Naive B cell (primary cell): Measurements from ENCODE around the gene TTC33. TPM values are rescaled to one million over a fixed set of nuclear protein-coding genes. Genes with fewer than 3 reads are reported as not detected.
"Not testable (repeated sequence)": the region's sequence is repeated elsewhere in the genome, so short reads cannot be mapped to it uniquely, and the experiment has no call there.

Experiments used
- ATAC-seq, 2 donors: fragments of 150-1000 bp; cut with Tn5 transposase; 2 replicates each; pipeline ENCODE4 v1.10.0; 2021; ENCODE audit warnings: low read depth in 2 of 2, mild to moderate bottlenecking in 2 of 2, moderate library complexity in 2 of 2
- DNase-seq: peaks from one replicate; pipeline ENCODE4 v3.0.0; 2022
- H3K27ac Mint-ChIP-seq, 6 donors: one replicate each; pipeline ENCODE4 v1.8.0; 2020 to 2022; ENCODE audit warnings: mild to moderate bottlenecking in 6 of 6, mixed read lengths in 6 of 6, moderate library complexity in 5 of 6, inconsistent platforms in 2 of 6
- H3K27me3 Mint-ChIP-seq, 3 donors: one replicate each; pipeline ENCODE4 v1.8.0; 2021 to 2022; ENCODE audit warnings: mixed read lengths in 3 of 3, mild to moderate bottlenecking in 1 of 3
- H3K36me3 Mint-ChIP-seq, 2 donors: one replicate each; pipeline ENCODE4 v1.8.0; 2020 to 2022; ENCODE audit warnings: mixed read lengths in 2 of 2, inconsistent platforms in 1 of 2, mild to moderate bottlenecking in 1 of 2
- H3K4me1 Mint-ChIP-seq, 3 donors: one replicate each; pipeline ENCODE4 v1.8.0; 2020 to 2022; ENCODE audit warnings: mixed read lengths in 3 of 3, inconsistent platforms in 1 of 3, mild to moderate bottlenecking in 1 of 3, moderate library complexity in 1 of 3
- H3K4me3 Mint-ChIP-seq, 8 donors: one replicate each; pipeline ENCODE4 v1.8.0; 2020 to 2022; ENCODE audit warnings: mild to moderate bottlenecking in 8 of 8, mixed read lengths in 8 of 8, moderate library complexity in 8 of 8, inconsistent platforms in 2 of 8
- H3K9me3 Mint-ChIP-seq, 7 donors: one replicate each; pipeline ENCODE4 v1.8.0; 2020 to 2022; ENCODE audit warnings: mixed read lengths in 7 of 7, mild to moderate bottlenecking in 5 of 7, inconsistent platforms in 2 of 7, moderate library complexity in 1 of 7
- polyA plus RNA-seq, 6 donors: library from polyadenylated mRNA; unstranded; fragments of 300-500 nt; fragmentation: Illumina TruSeq; gene quantifications; one replicate each; pipeline ENCODE4 v1.2.3, GENCODE V29; 2021; ENCODE audit warnings: low read depth in 6 of 6

Gene TTC33
- polyA plus RNA-seq, 6 donors from 2014 or later: 14.6 to 21.6 (median 18.9) TPM

DNA sequence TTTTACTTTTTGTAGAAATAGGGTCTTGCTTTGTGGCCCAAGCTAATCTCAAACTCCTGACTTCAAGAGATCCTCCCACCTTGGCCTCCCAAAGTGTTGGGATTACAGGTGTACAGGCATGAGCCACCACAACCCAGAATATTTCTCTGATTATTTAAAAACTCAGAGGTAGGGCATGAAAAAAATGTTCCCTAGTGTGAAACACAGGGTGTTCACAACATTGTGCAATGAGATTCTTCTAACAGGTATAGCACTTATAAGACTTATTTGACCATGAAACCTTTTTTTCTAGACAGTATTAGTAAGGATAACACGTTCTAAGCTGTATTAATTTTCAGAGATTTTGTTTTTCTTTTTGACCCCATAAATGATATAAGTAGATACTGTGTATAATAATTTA is 89.1 kb downstream of the TTC33 start:
- H3K27ac Mint-ChIP-seq: no peak overlapping the region
- H3K4me3 Mint-ChIP-seq: no peak overlapping the region
- peaks cover 0 to 5% (median 0%) of the 10 kb centered on the region in 7 donors for H3K9me3 Mint-ChIP-seq
- ATAC-seq (no peak), DNase-seq (no peak)
- no peaks in the 10 kb centered on the region for H3K36me3 Mint-ChIP-seq
- H3K27me3 Mint-ChIP-seq: no peaks in the 10 kb centered on the region
- peaks cover 5 to 13% (median 11%) of the 10 kb centered on the region in 3 donors for H3K4me1 Mint-ChIP-seq

- ATAC-seq (no peak), DNase-seq (no peak)
- no peaks in the 10 kb centered on the region for H3K27me3 Mint-ChIP-seq
Observed at GRCh38 chr5:40665635-40666298, 90.0 kb downstream of the TTC33 start.

DNA sequence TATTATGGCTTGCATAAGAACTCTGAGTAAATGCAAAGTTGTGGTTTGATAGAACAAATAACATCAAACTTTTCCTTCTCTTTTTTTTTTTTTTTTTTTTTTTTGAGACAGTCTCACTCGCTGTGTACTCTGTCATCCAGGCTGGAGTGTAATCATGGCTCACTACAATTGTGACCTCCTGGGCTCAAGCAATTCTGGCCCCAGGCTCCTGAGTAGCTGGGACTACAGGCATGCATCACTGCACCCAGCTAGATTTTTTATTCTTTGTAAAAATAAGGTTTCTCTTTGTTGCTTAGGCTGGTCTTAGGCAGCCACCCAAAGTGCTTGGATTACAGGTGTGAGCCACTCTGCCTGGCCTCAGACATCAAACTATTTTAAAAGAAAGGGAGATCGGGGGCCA is 95.0 kb downstream of the TTC33 start:
- H3K4me3 Mint-ChIP-seq: no peak overlapping the region
- H3K4me1 Mint-ChIP-seq: no peaks in the 10 kb centered on the region
- no peak for ATAC-seq
- H3K36me3 Mint-ChIP-seq: no peaks in the 10 kb centered on the region
- no peak for DNase-seq
- H3K9me3 Mint-ChIP-seq: peaks cover 0 to 5% (median 0%) of the 10 kb centered on the region in 7 donors
- no peak overlapping the region for H3K27ac Mint-ChIP-seq
- no peaks in the 10 kb centered on the region for H3K27me3 Mint-ChIP-seq

More at GRCh38 chr5:40665635-40666298, 90.0 kb downstream of the TTC33 start:
- Mint-ChIP-seq H3K4me3 (no peak overlapping the region), H3K36me3 (no peaks in the 10 kb centered on the region), H3K4me1 (peaks cover 5 to 13% (median 11%) of the 10 kb centered on the region in 3 donors), H3K9me3 (peaks cover 0 to 5% (median 0%) of the 10 kb centered on the region in 7 donors), H3K27ac (no peak overlapping the region)

DNA sequence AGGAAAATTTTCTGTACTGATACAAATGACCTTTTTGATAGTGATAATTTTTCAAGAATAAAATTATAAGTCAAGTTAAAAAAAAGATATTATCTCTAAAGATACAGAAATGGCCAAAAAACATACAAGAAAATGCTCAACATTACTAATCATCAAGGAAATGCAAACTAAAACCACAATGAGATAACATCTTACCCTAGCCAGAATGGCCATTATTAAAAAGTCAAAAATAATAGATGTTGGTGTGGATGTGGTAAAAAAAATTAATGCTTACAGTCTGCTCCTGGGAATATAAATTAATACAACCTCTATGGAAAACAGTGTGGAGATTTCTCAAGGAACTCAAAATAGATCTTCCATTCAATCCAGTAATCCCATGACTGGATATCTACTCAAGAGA is 99.0 kb downstream of the TTC33 start:
- Mint-ChIP-seq H3K27ac (peak overlapping the region in 1 of 6 donors; percentile 35), H3K4me1 (peaks cover 23 to 32% (median 26%) of the 10 kb centered on the region in 3 donors), H3K4me3 (no peak overlapping the region), H3K36me3 (no peaks in the 10 kb centered on the region), H3K9me3 (no peaks in the 10 kb centered on the region), H3K27me3 (no peaks in the 10 kb centered on the region)
- DNase-seq (no peak), ATAC-seq (no peak)

- not testable (repeated sequence) for DNase-seq, ATAC-seq, H3K27me3 Mint-ChIP-seq, H3K36me3 Mint-ChIP-seq, H3K4me3 Mint-ChIP-seq, H3K9me3 Mint-ChIP-seq
- Mint-ChIP-seq H3K4me1 (peaks cover 23 to 33% (median 26%) of the 10 kb centered on the region in 3 donors), H3K27ac (peak overlapping the region in 1 of 6 donors; percentile 15)
Observed at GRCh38 chr5:40656091-40656490, 99.7 kb downstream of the TTC33 start.

- DNase-seq (no peak), ATAC-seq (no peak)
- H3K36me3 Mint-ChIP-seq: no peaks in the 10 kb centered on the region
- no peak overlapping the region for H3K4me3 Mint-ChIP-seq
- peak overlapping the region in 1 of 6 donors; percentile 17 for H3K27ac Mint-ChIP-seq
- peaks cover 23 to 38% (median 26%) of the 10 kb centered on the region in 3 donors for H3K4me1 Mint-ChIP-seq
- no peaks in the 10 kb centered on the region for H3K9me3 Mint-ChIP-seq
- no peaks in the 10 kb centered on the region for H3K27me3 Mint-ChIP-seq
Observed at GRCh38 chr5:40655138-40655537, 100.6 kb downstream of the TTC33 start.

GRCh38 chr5:40654377-40654991 is 101.3 kb downstream of the TTC33 start:
- ATAC-seq: no peak
- Mint-ChIP-seq H3K4me1 (peaks cover 28 to 44% (median 32%) of the 10 kb centered on the region in 3 donors), H3K27ac (peak overlapping the region in 5 of 6 donors; percentile 3 to 67 (median 55)), H3K4me3 (peak overlapping the region in 6 of 8 donors; percentile 14 to 82 (median 52)), H3K36me3 (no peaks in the 10 kb centered on the region), H3K27me3 (no peaks in the 10 kb centered on the region), H3K9me3 (no peaks in the 10 kb centered on the region)
- no peak for DNase-seq

- Mint-ChIP-seq H3K27ac (peak overlapping the region; percentile 15 to 91 (median 66)), H3K36me3 (no peaks in the 10 kb centered on the region), H3K27me3 (no peaks in the 10 kb centered on the region), H3K4me1 (peaks cover 30 to 47% (median 33%) of the 10 kb centered on the region in 3 donors), H3K4me3 (peak overlapping the region in 7 of 8 donors; percentile 14 to 82 (median 57)), H3K9me3 (no peaks in the 10 kb centered on the region)
- DNase-seq (no peak), ATAC-seq (peak; percentile 56 to 67)
Observed at GRCh38 chr5:40653221-40654022, 102.3 kb downstream of the TTC33 start.

- ATAC-seq (no peak), DNase-seq (no peak)
- H3K27me3 Mint-ChIP-seq: no peaks in the 10 kb centered on the region
- H3K4me3 Mint-ChIP-seq: peak overlapping the region in 5 of 8 donors; percentile 14 to 75 (median 57)
- H3K9me3 Mint-ChIP-seq: no peaks in the 10 kb centered on the region
- H3K36me3 Mint-ChIP-seq: peaks cover 0 to 4% of the 10 kb centered on the region in 2 donors
- peak overlapping the region; percentile 2 to 69 (median 52) for H3K27ac Mint-ChIP-seq
- peaks cover 33 to 47% (median 33%) of the 10 kb centered on the region in 3 donors for H3K4me1 Mint-ChIP-seq
Observed at GRCh38 chr5:40652441-40653220, 103.1 kb downstream of the TTC33 start.

GRCh38 chr5:40651201-40651600 is 104.6 kb downstream of the TTC33 start:
- H3K36me3 Mint-ChIP-seq: peaks cover 0 to 4% of the 10 kb centered on the region in 2 donors

GRCh38 chr5:40649463-40650030 is 106.2 kb downstream of the TTC33 start:
- DNase-seq (no peak), ATAC-seq (peak; percentile 72 to 77)
- Mint-ChIP-seq H3K27me3 (no peaks in the 10 kb centered on the region), H3K4me1 (peaks cover 31 to 43% (median 33%) of the 10 kb centered on the region in 3 donors), H3K36me3 (peaks cover 0 to 4% of the 10 kb centered on the region in 2 donors), H3K9me3 (peaks cover 0 to 1% (median 0%) of the 10 kb centered on the region in 7 donors), H3K27ac (peak overlapping the region in 5 of 6 donors; percentile 12 to 91 (median 56)), H3K4me3 (peak overlapping the region in 1 of 8 donors; percentile 3)

More at GRCh38 chr5:40651201-40651600, 104.6 kb downstream of the TTC33 start:
- Mint-ChIP-seq H3K27me3 (no peaks in the 10 kb centered on the region), H3K9me3 (no peaks in the 10 kb centered on the region), H3K27ac (no peak overlapping the region), H3K4me3 (no peak overlapping the region), H3K4me1 (peaks cover 33 to 47% (median 33%) of the 10 kb centered on the region in 3 donors)
- no peak for DNase-seq
- ATAC-seq: no peak

- peak overlapping the region in 1 of 6 donors; percentile 51 for H3K27ac Mint-ChIP-seq
- H3K4me3 Mint-ChIP-seq: no peak overlapping the region
Observed at GRCh38 chr5:40648150-40648549, 107.6 kb downstream of the TTC33 start.

More at GRCh38 chr5:40648150-40648549, 107.6 kb downstream of the TTC33 start:
- H3K27me3 Mint-ChIP-seq: no peaks in the 10 kb centered on the region
- ATAC-seq (no peak), DNase-seq (no peak)
- peaks cover 0 to 4% (median 0%) of the 10 kb centered on the region in 7 donors for H3K9me3 Mint-ChIP-seq
- H3K4me1 Mint-ChIP-seq: peaks cover 19 to 29% (median 20%) of the 10 kb centered on the region in 3 donors
- peaks cover 0 to 4% of the 10 kb centered on the region in 2 donors for H3K36me3 Mint-ChIP-seq
